Liver (tissue), 9 donors: ENCODE measurements around the gene EVC2. TPM values are rescaled to one million over a fixed set of nuclear protein-coding genes. Genes with fewer than 3 reads are reported as not detected.

Source experiments
- DNase-seq: peaks from one replicate; pipeline ENCODE4 v3.0.0-alpha.2; 2017; ENCODE audit warnings: low spot score
- H3K27ac ChIP-seq, 2 donors: one replicate each; pipeline ENCODE4 v1.7.0; 2013; ENCODE audit warnings: inconsistent platforms in 2 of 2, low read length in 2 of 2, control low read depth in 1 of 2, low read depth in 1 of 2, mild to moderate bottlenecking in 1 of 2
- H3K27me3 ChIP-seq, 4 donors: one replicate each; pipeline versions ENCODE4 v1.6.1 to v1.7.0; 2013; ENCODE audit warnings: low read length in 3 of 4, inconsistent platforms in 1 of 4, mild to moderate bottlenecking in 1 of 4, moderate library complexity in 1 of 4; ENCODE audit not compliant: control insufficient read depth in 4 of 4, insufficient read depth in 4 of 4
- H3K36me3 ChIP-seq, 4 donors: one replicate each; pipeline versions ENCODE4 v1.6.1 to v1.7.0; 2013; ENCODE audit warnings: low read length in 3 of 4, mild to moderate bottlenecking in 3 of 4, low read depth in 1 of 4, moderate library complexity in 1 of 4; ENCODE audit not compliant: control insufficient read depth in 4 of 4, insufficient read depth in 3 of 4
- H3K4me1 ChIP-seq, 4 donors: one replicate each; pipeline versions ENCODE4 v1.6.1 to v1.7.0; 2013; ENCODE audit warnings: low read length in 3 of 4, mild to moderate bottlenecking in 3 of 4, moderate library complexity in 1 of 4; ENCODE audit not compliant: control insufficient read depth in 4 of 4, insufficient read depth in 4 of 4
- H3K4me3 ChIP-seq, 3 donors: one replicate each; pipeline versions ENCODE4 v1.6.1 to v1.7.0; 2013; ENCODE audit warnings: low read length in 3 of 3, control low read depth in 1 of 3, low read depth in 1 of 3, mild to moderate bottlenecking in 1 of 3
- H3K9ac ChIP-seq, 2 donors: one replicate each; pipeline ENCODE4 v1.7.0; 2013; ENCODE audit warnings: low read length in 2 of 2, mild to moderate bottlenecking in 2 of 2, moderate library complexity in 2 of 2, control low read depth in 1 of 2, low read depth in 1 of 2
- H3K9me3 ChIP-seq, 4 donors: one replicate each; pipeline versions ENCODE4 v1.6.1 to v1.7.0; 2013; ENCODE audit warnings: low read length in 3 of 4; ENCODE audit not compliant: control insufficient read depth in 4 of 4
- ATF3 ChIP-seq: IDR thresholded peaks from 2 replicates; pipeline ENCODE4 v1.6.1; 2016; ENCODE audit warnings: antibody characterized with exemption
- CTCF ChIP-seq: fragments of 150-350 bp; IDR thresholded peaks from 2 replicates; pipeline ENCODE4 v1.5.1; 2017; ENCODE audit warnings: improper control_type of control experiment, low read depth, low read length; ENCODE audit not compliant: missing input control
- EGR1 ChIP-seq, 2 donors: IDR thresholded peaks; 2 replicates each; pipeline ENCODE4 v1.6.1; 2016 to 2018; ENCODE audit warnings: antibody characterized with exemption in 2 of 2, low read depth in 2 of 2
- FOXA1 ChIP-seq: IDR thresholded peaks from 2 replicates; pipeline ENCODE4 v1.6.1; 2016; ENCODE audit warnings: antibody characterized with exemption
- FOXA2 ChIP-seq: IDR thresholded peaks from 2 replicates; pipeline ENCODE4 v1.6.1; 2016; ENCODE audit warnings: antibody characterized with exemption
- GABPA ChIP-seq, 2 donors: IDR thresholded peaks in 1 of 2; conservative IDR thresholded peaks in 1 of 2; 2 replicates each; pipeline ENCODE4 v1.6.1; 2016; ENCODE audit warnings: antibody characterized with exemption in 2 of 2, mild to moderate bottlenecking in 1 of 2, moderate library complexity in 1 of 2
- HNF4A ChIP-seq, 2 donors: conservative IDR thresholded peaks; 2 replicates each; pipeline ENCODE4 v1.6.1; 2016; ENCODE audit warnings: antibody characterized with exemption in 2 of 2, mild to moderate bottlenecking in 2 of 2
- JUND ChIP-seq, 2 donors: IDR thresholded peaks; 2 replicates each; pipeline ENCODE4 v1.6.1; 2016; ENCODE audit warnings: antibody characterized with exemption in 2 of 2
- MAX ChIP-seq: IDR thresholded peaks from 2 replicates; pipeline ENCODE4 v1.6.1; 2016; ENCODE audit warnings: antibody characterized with exemption
- NR2F2 ChIP-seq: IDR thresholded peaks from 2 replicates; pipeline ENCODE4 v1.6.1; 2016; ENCODE audit warnings: antibody characterized with exemption
- REST ChIP-seq: IDR thresholded peaks from 2 replicates; pipeline ENCODE4 v1.6.1; 2016; ENCODE audit warnings: antibody characterized with exemption, mild to moderate bottlenecking
- RXRA ChIP-seq, 2 donors: IDR thresholded peaks; 2 replicates each; pipeline ENCODE4 v1.6.1; 2017 to 2018; ENCODE audit warnings: antibody characterized with exemption in 2 of 2, mild to moderate bottlenecking in 1 of 2
- SP1 ChIP-seq: IDR thresholded peaks from 2 replicates; pipeline ENCODE4 v1.6.1; 2018; ENCODE audit warnings: antibody characterized with exemption, mild to moderate bottlenecking
- TAF1 ChIP-seq: conservative IDR thresholded peaks from 2 replicates; pipeline ENCODE4 v1.6.1; 2016; ENCODE audit warnings: antibody characterized with exemption, mild to moderate bottlenecking
- YY1 ChIP-seq: IDR thresholded peaks from 2 replicates; pipeline ENCODE4 v1.6.1; 2016; ENCODE audit warnings: antibody characterized with exemption, mild to moderate bottlenecking
- ZBTB33 ChIP-seq: IDR thresholded peaks from 2 replicates; pipeline ENCODE4 v1.6.1; 2016; ENCODE audit warnings: antibody characterized with exemption
- WGBS: extraction: QIAGEN DNeasy Blood & Tissue Kit; methylation state at CpG from one replicate; pipeline ENCODE4 v1.1.7; 2013; 5-methylcytosine and 5-hydroxymethylcytosine counted together
- polyA plus RNA-seq, 2 donors: library from polyadenylated mRNA; stranded (reverse) in 1 of 2; unstranded in 1 of 2; fragments of 200-250 nt in 1 of 2; fragments of >200 nt in 1 of 2; fragmentation: Nextera tagmentation in 1 of 2; extraction: Ambion mirVana in 1 of 2; gene quantifications; one replicate each; pipeline versions ENCODE4 v1.2.1 to v1.2.3, GENCODE V29; 2013 to 2015
- total RNA-seq, 2 donors: library from RNA; depleted of rRNA; stranded (reverse); fragments of >200 nt; gene quantifications; one replicate each; pipeline ENCODE4 v1.2.3, GENCODE V29; 2014
- donor health status: healthy.
- donor health status: healthy.
- donor health status: healthy.
- donor health status: healthy.
- donor health status: healthy.

EVC2 gene
- total and polyA plus RNA-seq, 4 donors = 0.26 to 1.3 (median 0.57) TPM

- Histone ChIP-seq H3K9me3 (peaks cover 2 to 10% (median 6%) of the 10 kb centered on the region in 4 donors), H3K4me3 (no peak overlapping the region), H3K27ac (no peak overlapping the region), H3K27me3 (peaks cover 0 to 4% (median 0%) of the 10 kb centered on the region in 4 donors), H3K4me1 (no peaks in the 10 kb centered on the region), H3K36me3 (no peaks in the 10 kb centered on the region), H3K9ac (no peak overlapping the region)
- 68% methylated on average over 2 of the region's 2 CpGs for WGBS
- DNase-seq = no peak
- TF ChIP-seq CTCF = no peak
- no peak for TF ChIP-seq ZBTB33
- no peak for TF ChIP-seq FOXA1
- no peak for TF ChIP-seq GABPA (IDR thresholded peaks at IDR 0.05 in 1 of 2, conservative IDR thresholded peaks at IDR 0.05 in 1 of 2)
- no peak for TF ChIP-seq NR2F2
- no peak for TF ChIP-seq MAX
- no peak for TF ChIP-seq JUND (IDR thresholded peaks at IDR 0.05)
- TF ChIP-seq HNF4A (conservative IDR thresholded peaks at IDR 0.05) = no peak
- TF ChIP-seq TAF1 = no peak
- TF ChIP-seq EGR1 (IDR thresholded peaks at IDR 0.05; ENCODE audit: low read depth in 2 of 2) = no peak
- no peak for TF ChIP-seq RXRA (IDR thresholded peaks at IDR 0.05)
- no peak for TF ChIP-seq ATF3
- no peak for TF ChIP-seq YY1
- no peak for TF ChIP-seq FOXA2
These were observed 168.8 kb downstream of the EVC2 start for GRCh38 chr4:5539584-5539983.

- Histone ChIP-seq H3K4me3 (no peak overlapping the region), H3K27ac (no peak overlapping the region), H3K36me3 (no peaks in the 10 kb centered on the region), H3K9ac (no peak overlapping the region), H3K4me1 (no peaks in the 10 kb centered on the region), H3K27me3 (no peaks in the 10 kb centered on the region), H3K9me3 (peaks cover 2 to 10% (median 6%) of the 10 kb centered on the region in 4 donors)
- TF ChIP-seq JUND (IDR thresholded peaks at IDR 0.05) (no peak), SP1 (no peak), TAF1 (no peak), EGR1 (IDR thresholded peaks at IDR 0.05; ENCODE audit: low read depth in 2 of 2) (no peak), RXRA (IDR thresholded peaks at IDR 0.05) (no peak), YY1 (no peak), ZBTB33 (no peak), ATF3 (no peak), CTCF (no peak), REST (no peak), FOXA2 (no peak), MAX (no peak), FOXA1 (no peak)
- 90% methylated on average over 2 of the region's 2 CpGs for WGBS
- DNase-seq = no peak
These were observed 176.3 kb downstream of the EVC2 start for GRCh38 chr4:5532100-5532499.
